Brain microvascular endothelial cell (primary cell): ENCODE data around the gene EVC.

ENCODE experiments used
- DNase-seq: peaks from one replicate; pipeline ENCODE4 v3.0.0-alpha.2; 2020
- H3K27ac ChIP-seq: fragments of 250-450 bp; sonication (Bioruptor Pico); 2 replicates; pipeline ENCODE4 v1.5.1; 2020; ENCODE audit warnings: mild to moderate bottlenecking, moderate library complexity
- H3K27me3 ChIP-seq: fragments of 250-450 bp; sonication (Bioruptor Pico); replicated peaks from 2 replicates; pipeline ENCODE4 v1.5.1; 2020; ENCODE audit warnings: mild to moderate bottlenecking
- H3K36me3 ChIP-seq: fragments of 250-450 bp; sonication (Bioruptor Pico); replicated peaks from 2 replicates; pipeline ENCODE4 v1.5.1; 2020; ENCODE audit warnings: mild to moderate bottlenecking
- H3K4me3 ChIP-seq: 2 replicates; pipeline ENCODE4 v1.5.1; 2011; ENCODE audit warnings: low read depth, mild to moderate bottlenecking, control low read depth, low read length, moderate library complexity
- in situ Hi-C: cut with HindIII; loops from 2 replicates; pipeline ENCODE4 v1.10.0; 2017; ENCODE audit warnings: low sequenced_read_pairs, low pct_ligation_motif_present
- TF ChIP-seq, protein P1 (sequence below): IDR thresholded peaks from 2 replicates; pipeline ENCODE4 v1.5.1; 2011; ENCODE audit warnings: low read depth, mild to moderate bottlenecking, moderate library complexity, low read length, control low read depth, inconsistent platforms; ENCODE audit errors: missing control alignments

Gene EVC

DNA sequence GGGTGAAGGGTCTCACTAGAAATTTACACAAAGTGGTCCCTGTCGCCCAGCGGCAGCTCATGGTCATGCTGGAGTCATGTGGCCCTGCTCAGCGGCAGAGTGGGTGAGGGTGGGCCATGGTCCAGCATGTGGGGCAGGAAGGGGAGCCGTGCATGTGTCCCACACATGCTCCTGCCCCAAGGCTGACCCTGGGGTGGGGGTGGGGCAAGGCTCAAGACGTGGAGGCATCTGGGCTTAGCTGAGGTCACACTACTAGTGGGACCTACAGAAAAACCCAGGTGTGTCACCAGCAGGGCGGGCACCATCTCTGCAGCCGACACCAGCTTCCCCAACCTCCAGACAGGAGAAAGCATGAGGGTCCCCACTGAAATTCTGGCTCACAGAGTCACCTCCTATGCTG, 42.4 kb downstream of the EVC start:
- Histone ChIP-seq H3K4me3 (no peak overlapping the region), H3K36me3 (peaks cover 56% of the 10 kb centered on the region), H3K27ac (peak overlapping the region; percentile 93), H3K27me3 (no peaks in the 10 kb centered on the region)
- in situ Hi-C loops = no loop called here
- no peak for DNase-seq
- TF ChIP-seq, protein P1, sequence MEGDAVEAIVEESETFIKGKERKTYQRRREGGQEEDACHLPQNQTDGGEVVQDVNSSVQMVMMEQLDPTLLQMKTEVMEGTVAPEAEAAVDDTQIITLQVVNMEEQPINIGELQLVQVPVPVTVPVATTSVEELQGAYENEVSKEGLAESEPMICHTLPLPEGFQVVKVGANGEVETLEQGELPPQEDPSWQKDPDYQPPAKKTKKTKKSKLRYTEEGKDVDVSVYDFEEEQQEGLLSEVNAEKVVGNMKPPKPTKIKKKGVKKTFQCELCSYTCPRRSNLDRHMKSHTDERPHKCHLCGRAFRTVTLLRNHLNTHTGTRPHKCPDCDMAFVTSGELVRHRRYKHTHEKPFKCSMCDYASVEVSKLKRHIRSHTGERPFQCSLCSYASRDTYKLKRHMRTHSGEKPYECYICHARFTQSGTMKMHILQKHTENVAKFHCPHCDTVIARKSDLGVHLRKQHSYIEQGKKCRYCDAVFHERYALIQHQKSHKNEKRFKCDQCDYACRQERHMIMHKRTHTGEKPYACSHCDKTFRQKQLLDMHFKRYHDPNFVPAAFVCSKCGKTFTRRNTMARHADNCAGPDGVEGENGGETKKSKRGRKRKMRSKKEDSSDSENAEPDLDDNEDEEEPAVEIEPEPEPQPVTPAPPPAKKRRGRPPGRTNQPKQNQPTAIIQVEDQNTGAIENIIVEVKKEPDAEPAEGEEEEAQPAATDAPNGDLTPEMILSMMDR = no peak

DNA sequence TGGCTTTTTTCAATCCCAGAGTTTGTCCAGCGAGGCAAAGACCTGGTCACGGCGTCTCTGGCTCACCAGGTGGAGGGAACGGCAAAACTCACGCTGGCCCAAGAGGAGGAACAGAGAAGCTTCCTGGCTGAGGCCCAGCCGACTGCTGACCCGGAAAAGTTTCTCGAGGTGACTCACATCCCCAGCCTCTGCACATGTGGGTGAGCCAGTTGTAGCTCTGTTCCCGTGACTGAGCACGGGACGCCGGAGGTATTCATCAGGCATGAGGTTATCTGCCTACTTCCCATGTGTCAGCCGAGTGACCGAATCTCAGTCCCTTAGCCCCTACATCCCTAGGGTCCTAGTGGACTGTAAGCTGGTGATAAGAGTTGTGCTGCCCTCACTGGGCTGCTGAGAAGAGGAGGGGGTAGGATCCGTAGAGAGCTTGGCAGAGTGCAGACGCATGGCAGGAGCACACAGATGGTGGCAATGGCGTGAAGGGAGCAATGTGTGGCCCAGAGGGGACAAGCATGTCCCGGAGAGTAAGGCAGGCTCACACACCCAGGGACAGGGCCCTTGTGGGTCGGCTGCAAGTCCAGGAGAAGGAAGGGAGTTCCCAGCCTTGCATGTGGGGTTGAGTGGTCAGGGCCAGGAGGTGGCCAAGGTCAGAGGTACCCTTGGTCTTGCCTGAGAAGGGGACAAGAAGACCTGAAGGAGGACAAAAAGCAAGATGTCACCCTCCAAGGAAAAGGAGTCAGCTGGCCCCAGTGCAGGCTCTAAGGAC, 42.9 kb downstream of the EVC start:
- Histone ChIP-seq H3K36me3 (peaks cover 53% of the 10 kb centered on the region), H3K4me3 (no peak overlapping the region), H3K27me3 (no peaks in the 10 kb centered on the region), H3K27ac (peak overlapping the region; percentile 93)
- TF ChIP-seq, protein P1 = no peak
- peak; percentile 94 for DNase-seq
- in situ Hi-C loops = no loop called here

DNA sequence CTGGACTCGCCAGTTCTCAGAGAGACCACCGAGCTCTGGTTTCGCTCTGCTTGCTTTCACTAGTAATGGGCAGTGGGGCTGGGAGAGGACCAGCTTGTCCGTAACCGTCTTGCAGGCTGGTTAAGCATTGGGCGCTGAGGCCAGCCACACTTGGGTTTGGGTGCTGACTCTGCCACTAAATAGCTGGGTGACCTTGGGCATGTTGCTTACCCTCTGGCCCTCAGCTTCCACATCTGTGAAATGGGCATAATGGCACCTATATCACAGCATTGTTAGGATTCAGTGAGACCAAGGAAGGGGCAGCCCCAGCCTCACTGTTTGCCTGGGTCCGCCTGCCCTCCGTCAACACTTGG, 43.5 kb downstream of the EVC start:
- peak overlapping the region; percentile 93 for H3K27ac ChIP-seq
- no peak overlapping the region for H3K4me3 ChIP-seq
- TF ChIP-seq, protein P1 = no peak
- no peak for DNase-seq
- H3K27me3 ChIP-seq = no peaks in the 10 kb centered on the region
- peaks cover 55% of the 10 kb centered on the region for H3K36me3 ChIP-seq
- in situ Hi-C loops = no loop called here

DNA sequence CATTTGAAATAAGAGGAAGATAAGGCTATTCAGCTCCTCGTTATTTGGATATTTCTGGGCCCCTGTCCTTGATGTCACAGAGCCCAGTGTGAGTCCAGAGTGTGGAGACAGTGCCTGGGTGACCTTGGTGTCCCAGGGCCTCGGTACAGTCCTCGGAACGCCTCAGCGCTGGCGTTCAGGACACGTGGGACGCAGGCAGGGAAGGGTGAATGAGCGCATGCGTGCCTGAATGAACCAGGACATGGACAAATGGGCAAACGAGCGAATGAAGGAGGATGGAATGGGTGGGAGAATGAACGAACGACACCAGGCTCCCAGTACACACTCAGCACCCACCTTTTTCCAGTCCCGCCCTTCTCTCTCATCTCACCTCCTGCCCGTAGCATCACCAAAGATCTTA, 44.2 kb downstream of the EVC start:
- in situ Hi-C loops = no loop called here
- TF ChIP-seq, protein P1 = no peak
- Histone ChIP-seq H3K36me3 (peaks cover 54% of the 10 kb centered on the region), H3K27ac (no peak overlapping the region), H3K27me3 (no peaks in the 10 kb centered on the region), H3K4me3 (no peak overlapping the region)
- DNase-seq = no peak

DNA sequence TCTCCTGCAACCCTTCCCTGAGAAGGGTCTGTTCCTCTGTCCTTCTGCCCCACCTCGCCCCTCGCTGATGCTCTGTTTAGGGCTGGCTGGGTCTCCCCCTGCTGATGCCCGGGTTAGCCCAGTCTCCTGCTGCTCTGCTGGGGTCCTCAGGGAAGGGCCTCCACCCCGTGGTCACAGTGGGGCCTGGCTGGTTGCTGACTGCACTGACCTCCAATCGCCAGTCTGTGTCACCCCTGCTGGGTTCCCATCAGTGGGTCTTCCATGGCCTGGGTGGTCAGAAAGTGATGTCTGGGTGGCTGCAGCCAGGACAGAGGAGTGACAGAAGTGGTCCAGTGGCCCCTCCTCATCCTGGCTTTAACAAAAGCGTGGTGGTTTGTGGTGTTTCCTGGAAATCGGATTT, 44.7 kb downstream of the EVC start:
- H3K4me3 ChIP-seq = no peak overlapping the region
- H3K36me3 ChIP-seq = peaks cover 54% of the 10 kb centered on the region
- no peak for DNase-seq
- TF ChIP-seq, protein P1 = no peak
- no peak overlapping the region for H3K27ac ChIP-seq
- H3K27me3 ChIP-seq = no peaks in the 10 kb centered on the region
- in situ Hi-C loops = no loop called here

DNA sequence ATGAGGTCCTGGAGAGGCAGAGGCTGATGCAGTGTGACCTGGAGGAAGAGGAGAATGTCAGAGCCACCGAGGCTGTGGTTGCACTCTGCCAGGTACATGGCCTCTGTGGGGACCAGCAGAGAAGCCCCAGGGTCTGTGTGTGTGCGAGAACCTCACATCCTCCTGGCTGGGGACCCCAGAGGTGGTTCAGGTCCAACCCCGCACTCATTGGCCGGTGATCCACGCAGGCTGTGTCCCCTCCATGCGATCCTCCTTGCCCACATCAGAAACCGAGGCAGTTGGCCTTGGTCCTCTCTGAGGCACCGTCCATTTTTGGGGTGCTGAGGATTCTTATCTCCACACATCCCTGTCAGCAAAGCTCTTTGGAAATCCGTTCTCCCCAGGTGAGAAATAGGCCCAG, 45.3 kb downstream of the EVC start:
- TF ChIP-seq, protein P1 = no peak

More for the DNA sequence above, 45.3 kb downstream of the EVC start:
- no peak overlapping the region for H3K4me3 ChIP-seq
- peaks cover 54% of the 10 kb centered on the region for H3K36me3 ChIP-seq
- in situ Hi-C loops = no loop called here
- no peaks in the 10 kb centered on the region for H3K27me3 ChIP-seq
- no peak for DNase-seq
- no peak overlapping the region for H3K27ac ChIP-seq
